Activated CD8-positive, alpha-beta memory T cell treated with anti-CD3 and anti-CD28 coated beads, Interleukin-2, amount 50 U/mL, for 48 hours (primary cell): Measurements from ENCODE around the gene TMEM37.

Experiments used
- DNase-seq: peaks from one replicate; pipeline ENCODE4 v3.0.0-alpha.2; 2020

The TMEM37 gene

GRCh38 chr2:119481501-119482455 is 50.1 kb downstream of the TMEM37 start:
- no peak for DNase-seq

- no peak for DNase-seq
These were observed 51.1 kb downstream of the TMEM37 start for GRCh38 chr2:119482481-119483394.

DNA sequence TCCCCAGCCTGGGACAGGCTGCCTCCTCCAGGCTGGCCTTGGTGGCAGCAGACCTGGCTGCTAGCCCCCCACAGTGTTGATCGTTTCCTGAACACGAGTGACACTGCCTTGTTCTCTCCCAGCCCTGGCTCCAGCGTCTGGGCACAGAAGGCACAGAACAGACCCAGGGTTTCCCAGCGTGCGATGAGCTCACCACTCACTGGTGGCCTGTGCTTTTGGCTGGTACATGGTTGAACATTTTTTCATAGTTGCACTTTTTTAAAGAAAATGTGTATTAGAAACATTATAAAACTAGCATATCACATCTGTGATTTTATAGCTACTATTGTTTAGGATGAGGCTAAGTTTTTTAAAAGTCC is 51.7 kb downstream of the TMEM37 start:
- DNase-seq: no peak

- DNase-seq: no peak
These were observed 52.5 kb downstream of the TMEM37 start for GRCh38 chr2:119483896-119484718.

- DNase-seq: no peak
These were observed 53.2 kb downstream of the TMEM37 start for GRCh38 chr2:119484834-119485233.

DNA sequence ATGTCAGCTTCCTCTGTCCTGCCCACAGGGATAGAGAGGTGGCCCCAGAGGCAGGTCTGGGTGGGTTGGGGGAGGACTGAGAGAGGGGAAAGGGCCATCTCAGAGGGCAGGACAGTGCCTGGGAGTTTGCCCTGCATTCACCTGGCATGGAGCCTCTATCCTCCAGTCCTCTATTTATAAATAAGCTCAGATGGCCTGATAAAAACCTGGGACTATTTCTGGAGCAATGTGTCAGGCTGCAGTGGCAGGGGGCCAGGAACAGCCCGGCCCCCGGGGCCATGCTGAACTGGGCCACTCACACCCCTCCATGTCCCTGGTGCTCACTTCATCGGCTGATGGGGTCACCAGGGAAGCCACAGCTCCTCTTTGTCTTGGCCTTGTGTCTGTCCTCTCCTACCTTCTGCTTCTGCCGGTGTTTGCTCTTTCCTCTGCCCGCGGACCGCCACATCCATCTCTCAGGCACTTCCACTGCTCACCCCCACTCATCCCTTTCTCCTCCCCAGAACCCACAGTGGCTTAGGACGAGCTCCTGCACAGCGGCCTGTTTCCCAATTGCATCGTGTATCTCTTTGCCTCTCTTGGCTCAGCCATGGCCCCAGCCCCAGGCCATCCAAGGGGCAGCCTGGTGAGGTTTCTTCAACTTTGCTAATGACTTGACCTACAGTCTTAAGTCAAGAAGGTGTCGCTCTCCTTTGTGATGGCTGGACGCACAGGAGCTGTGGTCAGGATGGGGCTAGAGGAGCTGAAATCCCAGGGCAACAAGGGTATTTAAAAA is 53.9 kb downstream of the TMEM37 start:
- no peak for DNase-seq

GRCh38 chr2:119486196-119486827 is 54.7 kb downstream of the TMEM37 start:
- DNase-seq: no peak

- no peak for DNase-seq
These were observed 55.2 kb downstream of the TMEM37 start for GRCh38 chr2:119486886-119487285.

GRCh38 chr2:119487434-119488244 is 56.0 kb downstream of the TMEM37 start:
- DNase-seq: no peak
